Measurements from ENCODE around the gene MYBPH.

MYBPH gene

GRCh38 chr1:203211812-203212211 is 36.2 kb upstream of the MYBPH start:
- DNase-seq (ENCODE audit: low spot score), result no peak
- Histone ChIP-seq H3K4me1 (ENCODE audit: control insufficient read depth in 2 of 2, insufficient read depth in 1 of 2, low read depth in 1 of 2, low read length in 2 of 2) (peaks cover 0 to 6% of the 10 kb centered on the region in 2 donors), H3K4me3 (ENCODE audit: low read length in 2 of 2) (no peak overlapping the region), H2AFZ (ENCODE audit: low read length) (no peak overlapping the region), H3K36me3 (replicated peaks in 1 of 2; ENCODE audit: control insufficient read depth in 2 of 2, insufficient read depth in 2 of 2, low read length in 2 of 2) (no peaks in the 10 kb centered on the region), H3K14ac (ENCODE audit: low read length) (no peak overlapping the region), H3K79me1 (ENCODE audit: low read depth, low read length) (no peaks in the 10 kb centered on the region), H3K27me3 (ENCODE audit: control insufficient read depth in 3 of 3, insufficient read depth in 3 of 3, low read depth in 1 of 3, low read length in 3 of 3) (peaks cover 0 to 19% (median 0%) of the 10 kb centered on the region in 3 experiments), H3K9me3 (replicated peaks in 1 of 2; ENCODE audit: control insufficient read depth in 2 of 2, insufficient read depth in 1 of 2, low read depth in 1 of 2, low read length in 2 of 2) (no peaks in the 10 kb centered on the region), H3K27ac (replicated peaks; ENCODE audit: low read length) (no peak overlapping the region), H3K23ac (ENCODE audit: low read depth, low read length, poor library complexity) (no peak overlapping the region), H3K4me2 (ENCODE audit: insufficient read depth, low read length, poor library complexity, severe bottlenecking) (no peak overlapping the region), H2BK120ac (ENCODE audit: low read depth, low read length) (no peak overlapping the region), H2BK15ac (ENCODE audit: low read length) (no peak overlapping the region), H3K18ac (ENCODE audit: low read length) (no peak overlapping the region), H4K8ac (ENCODE audit: low read depth, low read length) (no peak overlapping the region), H4K91ac (ENCODE audit: low read depth, low read length, poor library complexity) (no peak overlapping the region), H3K4ac (ENCODE audit: low read length) (no peak overlapping the region), H2BK5ac (ENCODE audit: low read length) (no peak overlapping the region), H3K9ac (ENCODE audit: low read depth, low read length, poor library complexity) (no peak overlapping the region), H2AK5ac (ENCODE audit: low read depth, low read length) (no peak overlapping the region), H2BK12ac (ENCODE audit: low read length) (no peak overlapping the region)
- WGBS, 2 donors (ENCODE audit: extremely low coverage in 2 of 2, insufficient read length in 2 of 2, insufficient replicate concordance in 1 of 2), result no CpG with 5 or more reads among the region's 3 CpGs

GRCh38 chr1:203210988-203211387 is 35.4 kb upstream of the MYBPH start:
- H3K9me3 ChIP-seq (replicated peaks in 1 of 2; ENCODE audit: control insufficient read depth in 2 of 2, insufficient read depth in 1 of 2, low read depth in 1 of 2, low read length in 2 of 2), result no peaks in the 10 kb centered on the region

GRCh38 chr1:203210350-203210749 is 34.7 kb upstream of the MYBPH start:
- Histone ChIP-seq H3K9me3 (replicated peaks in 1 of 2; ENCODE audit: control insufficient read depth in 2 of 2, insufficient read depth in 1 of 2, low read depth in 1 of 2, low read length in 2 of 2) (no peaks in the 10 kb centered on the region), H2AK5ac (ENCODE audit: low read depth, low read length) (no peak overlapping the region), H2BK5ac (ENCODE audit: low read length) (no peak overlapping the region), H2BK12ac (ENCODE audit: low read length) (no peak overlapping the region), H3K18ac (ENCODE audit: low read length) (no peak overlapping the region), H3K4me1 (ENCODE audit: control insufficient read depth in 2 of 2, insufficient read depth in 1 of 2, low read depth in 1 of 2, low read length in 2 of 2) (peaks cover 0 to 6% of the 10 kb centered on the region in 2 donors), H3K23ac (ENCODE audit: low read depth, low read length, poor library complexity) (no peak overlapping the region), H2AFZ (ENCODE audit: low read length) (no peak overlapping the region), H3K14ac (ENCODE audit: low read length) (no peak overlapping the region), H3K4me3 (ENCODE audit: low read length in 2 of 2) (no peak overlapping the region), H4K8ac (ENCODE audit: low read depth, low read length) (no peak overlapping the region), H3K79me1 (ENCODE audit: low read depth, low read length) (no peaks in the 10 kb centered on the region), H3K9ac (ENCODE audit: low read depth, low read length, poor library complexity) (no peak overlapping the region), H3K4ac (ENCODE audit: low read length) (no peak overlapping the region), H2BK15ac (ENCODE audit: low read length) (no peak overlapping the region), H3K27ac (replicated peaks; ENCODE audit: low read length) (no peak overlapping the region), H2BK120ac (ENCODE audit: low read depth, low read length) (no peak overlapping the region), H4K91ac (ENCODE audit: low read depth, low read length, poor library complexity) (no peak overlapping the region), H3K27me3 (ENCODE audit: control insufficient read depth in 3 of 3, insufficient read depth in 3 of 3, low read depth in 1 of 3, low read length in 3 of 3) (peaks cover 0 to 6% (median 0%) of the 10 kb centered on the region in 3 experiments), H3K36me3 (replicated peaks in 1 of 2; ENCODE audit: control insufficient read depth in 2 of 2, insufficient read depth in 2 of 2, low read length in 2 of 2) (no peaks in the 10 kb centered on the region), H3K4me2 (ENCODE audit: insufficient read depth, low read length, poor library complexity, severe bottlenecking) (no peak overlapping the region)
- DNase-seq (ENCODE audit: low spot score), result no peak

More at GRCh38 chr1:203210988-203211387, 35.4 kb upstream of the MYBPH start:
- Histone ChIP-seq H4K91ac (ENCODE audit: low read depth, low read length, poor library complexity) (no peak overlapping the region), H3K4me2 (ENCODE audit: insufficient read depth, low read length, poor library complexity, severe bottlenecking) (no peak overlapping the region), H3K27ac (replicated peaks; ENCODE audit: low read length) (no peak overlapping the region), H3K4ac (ENCODE audit: low read length) (no peak overlapping the region), H2BK15ac (ENCODE audit: low read length) (no peak overlapping the region), H3K23ac (ENCODE audit: low read depth, low read length, poor library complexity) (no peak overlapping the region), H3K4me3 (ENCODE audit: low read length in 2 of 2) (no peak overlapping the region), H3K18ac (ENCODE audit: low read length) (no peak overlapping the region), H2BK120ac (ENCODE audit: low read depth, low read length) (no peak overlapping the region), H2AK5ac (ENCODE audit: low read depth, low read length) (no peak overlapping the region), H3K4me1 (ENCODE audit: control insufficient read depth in 2 of 2, insufficient read depth in 1 of 2, low read depth in 1 of 2, low read length in 2 of 2) (peaks cover 0 to 11% of the 10 kb centered on the region in 2 donors), H3K9ac (ENCODE audit: low read depth, low read length, poor library complexity) (no peak overlapping the region), H4K8ac (ENCODE audit: low read depth, low read length) (no peak overlapping the region), H3K14ac (ENCODE audit: low read length) (no peak overlapping the region), H3K27me3 (ENCODE audit: control insufficient read depth in 3 of 3, insufficient read depth in 3 of 3, low read depth in 1 of 3, low read length in 3 of 3) (peaks cover 0 to 12% (median 0%) of the 10 kb centered on the region in 3 experiments), H2BK12ac (ENCODE audit: low read length) (no peak overlapping the region), H2AFZ (ENCODE audit: low read length) (no peak overlapping the region), H3K79me1 (ENCODE audit: low read depth, low read length) (no peaks in the 10 kb centered on the region), H3K36me3 (replicated peaks in 1 of 2; ENCODE audit: control insufficient read depth in 2 of 2, insufficient read depth in 2 of 2, low read length in 2 of 2) (no peaks in the 10 kb centered on the region), H2BK5ac (ENCODE audit: low read length) (no peak overlapping the region)
- DNase-seq (ENCODE audit: low spot score), result no peak

GRCh38 chr1:203208181-203208580 is 32.6 kb upstream of the MYBPH start:
- Histone ChIP-seq H2AFZ (ENCODE audit: low read length) (no peak overlapping the region), H3K27ac (replicated peaks; ENCODE audit: low read length) (no peak overlapping the region), H4K91ac (ENCODE audit: low read depth, low read length, poor library complexity) (no peak overlapping the region), H3K79me1 (ENCODE audit: low read depth, low read length) (no peaks in the 10 kb centered on the region), H3K4ac (ENCODE audit: low read length) (no peak overlapping the region), H3K4me1 (ENCODE audit: control insufficient read depth in 2 of 2, insufficient read depth in 1 of 2, low read depth in 1 of 2, low read length in 2 of 2) (peaks cover 0 to 12% of the 10 kb centered on the region in 2 donors), H2AK5ac (ENCODE audit: low read depth, low read length) (no peak overlapping the region), H3K14ac (ENCODE audit: low read length) (no peak overlapping the region), H3K4me2 (ENCODE audit: insufficient read depth, low read length, poor library complexity, severe bottlenecking) (no peak overlapping the region), H3K36me3 (replicated peaks in 1 of 2; ENCODE audit: control insufficient read depth in 2 of 2, insufficient read depth in 2 of 2, low read length in 2 of 2) (no peaks in the 10 kb centered on the region), H2BK15ac (ENCODE audit: low read length) (no peak overlapping the region), H3K23ac (ENCODE audit: low read depth, low read length, poor library complexity) (no peak overlapping the region), H4K8ac (ENCODE audit: low read depth, low read length) (no peak overlapping the region), H3K9me3 (replicated peaks in 1 of 2; ENCODE audit: control insufficient read depth in 2 of 2, insufficient read depth in 1 of 2, low read depth in 1 of 2, low read length in 2 of 2) (no peaks in the 10 kb centered on the region), H3K9ac (ENCODE audit: low read depth, low read length, poor library complexity) (no peak overlapping the region), H2BK5ac (ENCODE audit: low read length) (no peak overlapping the region), H2BK120ac (ENCODE audit: low read depth, low read length) (no peak overlapping the region), H3K4me3 (ENCODE audit: low read length in 2 of 2) (no peak overlapping the region), H3K18ac (ENCODE audit: low read length) (no peak overlapping the region), H3K27me3 (ENCODE audit: control insufficient read depth in 3 of 3, insufficient read depth in 3 of 3, low read depth in 1 of 3, low read length in 3 of 3) (no peaks in the 10 kb centered on the region), H2BK12ac (ENCODE audit: low read length) (no peak overlapping the region)
- no CpG with 5 or more reads among the region's 1 CpG for WGBS, 2 donors (ENCODE audit: extremely low coverage in 2 of 2, insufficient read length in 2 of 2, insufficient replicate concordance in 1 of 2)
- no peak for DNase-seq (ENCODE audit: low spot score)

Measured in neuronal stem cell (in vitro differentiated cells).